ENCODE data around the gene CDKAL1. TPM values are rescaled to one million over a fixed set of nuclear protein-coding genes. Genes with fewer than 3 reads are reported as not detected.

CDKAL1 gene
- total and polyA plus RNA-seq, 2 experiments from 2014 or later = 14.4 to 19.5 TPM

DNA sequence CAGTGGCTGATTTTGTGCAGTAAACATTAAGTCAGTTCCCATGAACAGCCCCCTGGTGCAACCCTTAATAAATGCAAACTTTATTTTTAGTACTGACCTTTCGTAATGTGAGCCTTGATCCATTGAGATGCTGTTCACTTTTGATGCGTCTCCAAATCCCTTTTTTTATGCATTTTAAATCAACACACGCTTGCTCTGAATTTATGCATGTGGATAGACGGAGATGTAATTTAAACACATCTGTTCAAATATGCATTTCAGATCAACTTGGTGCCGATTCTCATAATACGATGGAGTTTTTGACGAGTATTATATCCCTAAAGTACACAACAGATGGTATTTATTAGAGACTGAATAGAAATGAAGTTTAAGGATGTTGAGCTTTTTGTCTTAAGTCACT is 505.7 kb downstream of the CDKAL1 start:
- Histone ChIP-seq H3K36me3 (replicated peaks; ENCODE audit: insufficient read depth, low read depth) (no peaks in the 10 kb centered on the region), H3K9me2 (replicated peaks; ENCODE audit: insufficient read depth) (no peaks in the 10 kb centered on the region), H3K27ac (no peak overlapping the region), H3K4me2 (no peak overlapping the region), H4K20me1 (ENCODE audit: insufficient read depth, poor library complexity, severe bottlenecking) (no peaks in the 10 kb centered on the region), H3K4me1 (ENCODE audit: insufficient read depth) (no peaks in the 10 kb centered on the region), H2AFZ (no peak overlapping the region), H3K79me2 (no peaks in the 10 kb centered on the region), H3K9me3 (ENCODE audit: low read depth) (no peaks in the 10 kb centered on the region), H3K4me3 (no peak overlapping the region), H3K27me3 (no peaks in the 10 kb centered on the region)
- WGBS (ENCODE audit: low lambda C conversion rate, missing lambda C conversion rate) = 71% methylated on average over 7 of the region's 7 CpGs
- DNase-seq (ENCODE audit: low spot score) = no peak
- TF ChIP-seq EZH2phosphoT487 (IDR thresholded peaks at IDR 0.05; ENCODE audit: low read depth, severe bottlenecking, unreplicated experiment) = no peak
- TF ChIP-seq EZH2 (IDR thresholded peaks at IDR 0.05; ENCODE audit: borderline replicate concordance) = no peak
- TF ChIP-seq, protein P1, sequence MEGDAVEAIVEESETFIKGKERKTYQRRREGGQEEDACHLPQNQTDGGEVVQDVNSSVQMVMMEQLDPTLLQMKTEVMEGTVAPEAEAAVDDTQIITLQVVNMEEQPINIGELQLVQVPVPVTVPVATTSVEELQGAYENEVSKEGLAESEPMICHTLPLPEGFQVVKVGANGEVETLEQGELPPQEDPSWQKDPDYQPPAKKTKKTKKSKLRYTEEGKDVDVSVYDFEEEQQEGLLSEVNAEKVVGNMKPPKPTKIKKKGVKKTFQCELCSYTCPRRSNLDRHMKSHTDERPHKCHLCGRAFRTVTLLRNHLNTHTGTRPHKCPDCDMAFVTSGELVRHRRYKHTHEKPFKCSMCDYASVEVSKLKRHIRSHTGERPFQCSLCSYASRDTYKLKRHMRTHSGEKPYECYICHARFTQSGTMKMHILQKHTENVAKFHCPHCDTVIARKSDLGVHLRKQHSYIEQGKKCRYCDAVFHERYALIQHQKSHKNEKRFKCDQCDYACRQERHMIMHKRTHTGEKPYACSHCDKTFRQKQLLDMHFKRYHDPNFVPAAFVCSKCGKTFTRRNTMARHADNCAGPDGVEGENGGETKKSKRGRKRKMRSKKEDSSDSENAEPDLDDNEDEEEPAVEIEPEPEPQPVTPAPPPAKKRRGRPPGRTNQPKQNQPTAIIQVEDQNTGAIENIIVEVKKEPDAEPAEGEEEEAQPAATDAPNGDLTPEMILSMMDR (IDR thresholded peaks at IDR 0.05; ENCODE audit: poor library complexity) = no peak

DNA sequence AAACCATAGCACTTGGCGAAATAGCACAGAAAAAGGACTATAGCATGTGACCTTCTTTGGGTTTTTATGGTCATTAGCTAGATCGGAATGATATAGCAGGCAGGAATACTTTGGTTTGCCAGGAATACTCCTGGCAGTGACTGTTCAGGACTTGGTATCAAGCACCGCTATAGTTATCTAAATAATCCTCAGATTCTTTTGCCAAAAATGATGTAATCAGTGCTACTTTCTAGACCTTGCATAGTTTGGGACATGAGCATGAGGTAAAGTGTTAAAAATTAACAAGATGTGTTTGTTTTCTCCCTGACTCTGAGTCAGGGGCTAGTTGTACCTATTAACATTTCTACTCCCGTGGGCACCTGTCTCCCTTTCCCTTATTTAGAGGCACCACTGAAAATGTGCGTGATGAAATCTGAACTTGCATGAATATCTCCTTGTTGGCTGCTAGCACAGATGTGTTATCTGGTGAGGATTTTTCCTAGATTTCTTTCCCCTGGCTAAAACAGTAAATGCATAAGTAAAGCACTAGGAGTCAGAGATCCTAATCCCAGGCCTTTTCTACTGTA is 511.0 kb downstream of the CDKAL1 start:
- no peaks in the 10 kb centered on the region for H3K9me2 ChIP-seq (replicated peaks; ENCODE audit: insufficient read depth)
- TF ChIP-seq, protein P1 (IDR thresholded peaks at IDR 0.05; ENCODE audit: poor library complexity) = no peak
- no peak for TF ChIP-seq EZH2 (IDR thresholded peaks at IDR 0.05; ENCODE audit: borderline replicate concordance)
- TF ChIP-seq EZH2phosphoT487 (IDR thresholded peaks at IDR 0.05; ENCODE audit: low read depth, severe bottlenecking, unreplicated experiment) = no peak
- H4K20me1 ChIP-seq (ENCODE audit: insufficient read depth, poor library complexity, severe bottlenecking) = no peaks in the 10 kb centered on the region
- H2AFZ ChIP-seq = no peak overlapping the region
- peaks cover 10% of the 10 kb centered on the region for H3K4me1 ChIP-seq (ENCODE audit: insufficient read depth)
- H3K27ac ChIP-seq = peak overlapping the region; percentile 42
- no peak for DNase-seq (ENCODE audit: low spot score)
- no peaks in the 10 kb centered on the region for H3K27me3 ChIP-seq
- no peak overlapping the region for H3K4me3 ChIP-seq
- 48% methylated on average over 5 of the region's 5 CpGs for WGBS (ENCODE audit: low lambda C conversion rate, missing lambda C conversion rate)
- H3K36me3 ChIP-seq (replicated peaks; ENCODE audit: insufficient read depth, low read depth) = no peaks in the 10 kb centered on the region
- H3K79me2 ChIP-seq = no peaks in the 10 kb centered on the region
- H3K4me2 ChIP-seq = no peak overlapping the region
- no peaks in the 10 kb centered on the region for H3K9me3 ChIP-seq (ENCODE audit: low read depth)

GRCh38 chr6:21046276-21046675 is 512.0 kb downstream of the CDKAL1 start:
- no peak for DNase-seq (ENCODE audit: low spot score)
- 81% methylated on average over 6 of the region's 6 CpGs for WGBS (ENCODE audit: low lambda C conversion rate, missing lambda C conversion rate)
- TF ChIP-seq EZH2phosphoT487 (IDR thresholded peaks at IDR 0.05; ENCODE audit: low read depth, severe bottlenecking, unreplicated experiment) (no peak), EZH2 (IDR thresholded peaks at IDR 0.05; ENCODE audit: borderline replicate concordance) (no peak)
- TF ChIP-seq, protein P1 (IDR thresholded peaks at IDR 0.05; ENCODE audit: poor library complexity) = no peak

More at GRCh38 chr6:21046276-21046675, 512.0 kb downstream of the CDKAL1 start:
- H3K4me3 ChIP-seq = no peak overlapping the region
- H3K9me3 ChIP-seq (ENCODE audit: low read depth) = no peaks in the 10 kb centered on the region
- no peak overlapping the region for H2AFZ ChIP-seq
- no peaks in the 10 kb centered on the region for H3K79me2 ChIP-seq
- peak overlapping the region; percentile 42 for H3K27ac ChIP-seq
- H3K27me3 ChIP-seq = no peaks in the 10 kb centered on the region
- H3K9me2 ChIP-seq (replicated peaks; ENCODE audit: insufficient read depth) = no peaks in the 10 kb centered on the region
- H3K36me3 ChIP-seq (replicated peaks; ENCODE audit: insufficient read depth, low read depth) = no peaks in the 10 kb centered on the region
- H3K4me2 ChIP-seq = no peak overlapping the region
- peaks cover 10% of the 10 kb centered on the region for H3K4me1 ChIP-seq (ENCODE audit: insufficient read depth)
- no peaks in the 10 kb centered on the region for H4K20me1 ChIP-seq (ENCODE audit: insufficient read depth, poor library complexity, severe bottlenecking)

Measured in hepatocyte (in vitro differentiated cells).